K562 (cell line): ENCODE data around the gene RPS6KA2. TPM values are rescaled to one million over a fixed set of nuclear protein-coding genes. Genes with fewer than 3 reads are reported as not detected.

Experiments used
- ATAC-seq: fragments of 200-7000 bp; cut with Tn5 transposase; 3 replicates; pipeline ENCODE4 v1.9.1; 2020; ENCODE audit warnings: moderate library complexity
- BruUV-seq: library from RNA; stranded (reverse); fragments of 400-500 nt; replicated peaks from 2 replicates; lab custom pipeline; 2021; lab: Mats Ljungman, UMichigan
- CTCF ChIA-PET: fragments of 300-600 bp; formaldehyde crosslinking; extraction: SDS; loops from one replicate; lab custom pipeline; 2021; ENCODE audit warnings: low intra/inter-chr PET ratio; lab: Yijun Ruan, JAX
- POLR2A ChIA-PET: fragments of 300-600, 350-650 bp; sonication (Branson Sonifier 250); formaldehyde crosslinking; extraction: SDS; loops from one replicate; lab custom pipeline; 2021; ENCODE audit warnings: antibody characterized with exemption, inconsistent platforms; lab: Yijun Ruan, JAX
- DNase-seq, 4 experiments: peaks; one replicate each; pipeline versions ENCODE4 v3.0.0 to v3.0.0-alpha.2; 2011 to 2018; ENCODE audit warnings: low spot score in 3 of 4, mixed read lengths in 3 of 4; ENCODE audit errors: extremely low read depth in 1 of 4
- FAIRE-seq: peaks from 2 replicates; lab custom pipeline; 2011; peaks lifted over from hg19 to GRCh38; lab: Jason Lieb, UNC
- H2AFZ ChIP-seq: 2 replicates; pipeline ENCODE4 v1.6.0; 2011; ENCODE audit warnings: low read depth, low read length, control low read depth, inconsistent platforms
- H3K27ac ChIP-seq: fragments of 200-600 bp; 3 replicates; pipeline ENCODE4 v1.8.0; 2011; ENCODE audit warnings: low read depth, mild to moderate bottlenecking, control low read depth, inconsistent platforms, low read length, moderate library complexity, mixed read lengths; ENCODE audit errors: extremely low read depth
- H3K27me3 ChIP-seq, 2 experiments: fragments of 300-600 bp in 1 of 2; 2 replicates in 1 of 2; 3 replicates in 1 of 2; pipeline versions ENCODE4 v1.6.0 to v1.8.0; 2011; ENCODE audit warnings: inconsistent platforms in 2 of 2, low read length in 2 of 2, mild to moderate bottlenecking in 1 of 2, mixed read lengths in 1 of 2, moderate library complexity in 1 of 2; ENCODE audit not compliant: control insufficient read depth in 2 of 2, insufficient read depth in 2 of 2
- H3K36me3 ChIP-seq: fragments of 300-600 bp; 3 replicates; pipeline ENCODE4 v1.8.0; 2011; ENCODE audit warnings: mild to moderate bottlenecking, low read length, inconsistent platforms; ENCODE audit not compliant: control insufficient read depth, insufficient read depth
- H3K4me1 ChIP-seq, 2 experiments: fragments of 200-600 bp in 1 of 2; replicated peaks in 1 of 2; 2 replicates in 1 of 2; 3 replicates in 1 of 2; pipeline versions ENCODE4 v1.5.1 to v1.8.0; 2011; ENCODE audit warnings: inconsistent platforms in 2 of 2, low read length in 2 of 2, mild to moderate bottlenecking in 1 of 2, mixed read lengths in 1 of 2, moderate library complexity in 1 of 2; ENCODE audit not compliant: control insufficient read depth in 2 of 2, insufficient read depth in 2 of 2
- H3K4me2 ChIP-seq: 2 replicates; pipeline ENCODE4 v1.6.1; 2011; ENCODE audit warnings: low read length, control low read depth, inconsistent platforms, mixed read lengths; ENCODE audit not compliant: insufficient read depth
- H3K4me3 ChIP-seq: fragments of 200-600 bp; sonication (generic), shearing (Covaris generic); 2 replicates; pipeline ENCODE4 v1.5.1; 2016; ENCODE audit warnings: control low read depth, inconsistent platforms
- H3K79me2 ChIP-seq: fragments of 200-600 bp; 3 replicates; pipeline ENCODE4 v1.8.0; 2011; ENCODE audit warnings: low read length, inconsistent platforms; ENCODE audit not compliant: control insufficient read depth, insufficient read depth
- H3K9ac ChIP-seq, 2 experiments: 2 replicates each; pipeline versions ENCODE4 v1.6.0 to v1.6.1; 2011; ENCODE audit warnings: low read depth in 2 of 2, low read length in 2 of 2, control low read depth in 1 of 2, inconsistent platforms in 1 of 2, mild to moderate bottlenecking in 1 of 2, mixed read lengths in 1 of 2; ENCODE audit not compliant: insufficient read depth in 1 of 2
- H3K9me1 ChIP-seq: one replicate; pipeline ENCODE4 v1.6.0; 2011; ENCODE audit warnings: inconsistent platforms, mild to moderate bottlenecking, low read length, moderate library complexity; ENCODE audit not compliant: control insufficient read depth, insufficient read depth
- H3K9me3 ChIP-seq: replicated peaks from 2 replicates; pipeline ENCODE4 v1.5.1; 2011; ENCODE audit warnings: low read depth, low read length, inconsistent platforms; ENCODE audit not compliant: control insufficient read depth, insufficient read depth
- H4K20me1 ChIP-seq: replicated peaks from 2 replicates; pipeline ENCODE4 v1.6.1; 2011; ENCODE audit warnings: low read length, inconsistent platforms, mixed read lengths; ENCODE audit not compliant: control insufficient read depth, insufficient read depth
- GATAD2A ChIP-seq: fragments of 450-650 bp; IDR thresholded peaks from 2 replicates; pipeline ENCODE4 v1.6.1; 2017
- GATAD2B ChIP-seq: fragments of 450-650 bp; IDR thresholded peaks from 2 replicates; pipeline ENCODE4 v1.6.1; 2017; ENCODE audit warnings: mild to moderate bottlenecking, borderline replicate concordance
- MYBL2 ChIP-seq, 2 experiments: fragments of 450-650 bp in 1 of 2; sonication (generic) in 1 of 2; formaldehyde crosslinking in 1 of 2; IDR thresholded peaks; 2 replicates each; pipeline versions ENCODE4 v1.6.1 to v1.8.1; 2017 to 2022; ENCODE audit warnings: borderline replicate concordance in 1 of 2, inconsistent platforms in 1 of 2, low read depth in 1 of 2, mild to moderate bottlenecking in 1 of 2, missing genetic modification reagents in 1 of 2, moderate library complexity in 1 of 2
- RBM34 ChIP-seq: fragments of 200-400 bp; formaldehyde crosslinking; IDR thresholded peaks from 2 replicates; pipeline ENCODE4 v1.6.1; 2018; ENCODE audit warnings: low read length, borderline replicate concordance; ENCODE audit not compliant: insufficient read depth
- ZBTB11 ChIP-seq, 3 experiments: fragments of 200-800 bp in 1 of 3; fragments of 250-450 bp in 1 of 3; fragments of 450-650 bp in 1 of 3; sonication (Bioruptor Pico) in 1 of 3; sonication (Bioruptor generic) in 1 of 3; formaldehyde crosslinking in 1 of 3; IDR thresholded peaks; 2 replicates each; pipeline versions ENCODE4 v1.6.1 to v1.8.0; 2016 to 2022; ENCODE audit warnings: mild to moderate bottlenecking in 2 of 3, missing genetic modification characterization in 2 of 3, missing compliant biosample characterization in 1 of 3, moderate library complexity in 1 of 3
- WGBS: fragments of 100-300 bp; shearing (Covaris generic); methylation state at CpG from one replicate; pipeline ENCODE4 v1.1.6; 2016; ENCODE audit warnings: low coverage, mixed read lengths; ENCODE audit not compliant: insufficient coverage; ENCODE audit errors: missing lambda C conversion rate; 5-methylcytosine and 5-hydroxymethylcytosine counted together
- in situ Hi-C: fragments of 300-500 bp; cut with MboI; formaldehyde crosslinking; loops from 4 replicates; pipeline ENCODE4 v1.15.0; 2018; ENCODE audit warnings: inconsistent platforms, mixed read lengths
- intact Hi-C: fragments of 100-400 bp; cut with micrococcal nuclease; formaldehyde crosslinking; loops from 2 replicates; pipeline ENCODE4 v1.14.2; 2022
- polyA plus RNA-seq, 8 experiments: library from polyadenylated mRNA; depleted of rRNA in 4 of 8; stranded (reverse) in 5 of 8; unstranded in 3 of 8; fragments of >200 nt; fragmentation: Nextera tagmentation in 2 of 8; fragmentation: Illumina TruSeq in 1 of 8; extraction: Ambion mirVana in 2 of 8; extraction: Trizol in 1 of 8; gene quantifications; 2 replicates each; pipeline versions ENCODE4 v1.2.1 to v1.2.3, GENCODE V29; 2011 to 2014; ENCODE audit warnings: inconsistent platforms in 1 of 8, missing spikeins in 1 of 8
- total RNA-seq, 7 experiments: library from RNA; depleted of rRNA in 6 of 7; stranded (reverse); fragments of >200 nt in 6 of 7; fragmentation: Illumina TruSeq in 2 of 7; extraction: Trizol in 2 of 7; gene quantifications; 2 replicates each; pipeline versions ENCODE4 v1.2.1 to v1.2.3, GENCODE V29; 2011 to 2021; ENCODE audit warnings: low replicate concordance in 1 of 7

The RPS6KA2 gene
- total and polyA plus RNA-seq, 9 of the 15 experiments (the other 6 are each of a cell fraction or from before 2014, with no cell fraction given), result 0.29 to 1.00 (median 0.53) TPM

DNA sequence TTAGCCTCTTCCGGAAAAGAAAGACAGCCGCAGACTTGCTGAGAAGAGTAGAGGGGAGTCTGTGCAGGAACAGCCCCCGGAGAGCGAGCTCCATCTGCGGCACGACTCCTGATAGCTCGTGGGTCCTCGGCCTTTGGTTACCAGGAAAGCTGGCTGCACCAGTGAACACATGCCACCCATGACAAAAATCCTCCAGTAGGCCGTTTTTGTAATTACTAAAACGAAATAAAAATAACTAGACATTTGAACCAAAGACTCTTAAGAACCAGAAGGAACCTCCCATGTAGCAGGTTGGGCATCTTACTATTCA, 82.8 kb downstream of the RPS6KA2 start:
- in situ Hi-C loops, result no loop called here
- FAIRE-seq (no peak), ATAC-seq (no peak)

More for the DNA sequence above, 82.8 kb downstream of the RPS6KA2 start:
- no peak overlapping the region for H3K4me3 ChIP-seq
- H3K4me2 ChIP-seq, result no peak overlapping the region
- no peaks in the 10 kb centered on the region for H3K79me2 ChIP-seq
- ChIA-PET CTCF (no interaction called here), POLR2A (no interaction called here)
- H3K4me1 ChIP-seq, result no peaks in the 10 kb centered on the region; a peak in 1 of 5 replicates
- H2AFZ ChIP-seq, result no peak overlapping the region
- under 1% methylated on average over 10 of the region's 10 CpGs for WGBS
- TF ChIP-seq ZBTB11 (CRISPR knock-in tag; IDR thresholded peaks at IDR 0.05) (no peak), RBM34 (no peak), GATAD2B (no peak), GATAD2A (no peak), MYBL2 (IDR thresholded peaks at IDR 0.05; ENCODE audit: low read depth) (no peak), MYBL2 (CRISPR knock-in tag; IDR thresholded peaks at IDR 0.05; ENCODE audit: borderline replicate concordance) (no peak)
- no peaks in the 10 kb centered on the region for H3K36me3 ChIP-seq
- H4K20me1 ChIP-seq, result no peaks in the 10 kb centered on the region
- intact Hi-C loops, result no loop called here
- no peak overlapping the region for H3K27ac ChIP-seq
- DNase-seq, result no peak
- H3K9ac ChIP-seq, result no peak overlapping the region
- H3K9me1 ChIP-seq, result no peaks in the 10 kb centered on the region
- peaks cover 39 to 68% of the 10 kb centered on the region in 2 experiments for H3K27me3 ChIP-seq
- no peaks in the 10 kb centered on the region for H3K9me3 ChIP-seq
- BruUV-seq, result no TSS peak
